RWPE2 (cell line): ENCODE data around the gene RTTN.
A peak's percentile ranks its signal among the peaks of the same experiment; 100 is the strongest.
"Not testable (repeated sequence)": the region's sequence is repeated elsewhere in the genome, so short reads cannot be mapped to it uniquely, and the experiment has no call there.

Experiments
- ATAC-seq: fragments of 200-7000 bp; cut with Tn5 transposase; 3 replicates; pipeline ENCODE4 v1.9.1; 2021; ENCODE audit warnings: low read depth
- DNase-seq: peaks from one replicate; pipeline ENCODE4 v3.0.0-alpha.2; 2020; ENCODE audit warnings: low spot score
- H3K27ac ChIP-seq: fragments of 450-650 bp; 2 replicates; pipeline ENCODE4 v1.5.1; 2017; ENCODE audit warnings: mild to moderate bottlenecking; ENCODE audit not compliant: poor library complexity, severe bottlenecking
- H3K27me3 ChIP-seq: fragments of 250-450 bp; sonication (Bioruptor Pico); 2 replicates; pipeline ENCODE4 v1.5.1; 2021; ENCODE audit warnings: mild to moderate bottlenecking, moderate library complexity; ENCODE audit not compliant: insufficient read depth, poor library complexity, severe bottlenecking
- H3K36me3 ChIP-seq: fragments of 250-450 bp; sonication (Bioruptor Pico); 2 replicates; pipeline ENCODE4 v1.5.1; 2020; ENCODE audit warnings: low read depth, mild to moderate bottlenecking, moderate library complexity
- H3K4me1 ChIP-seq: fragments of 250-450 bp; sonication (Bioruptor Pico); 2 replicates; pipeline ENCODE4 v1.5.1; 2021; ENCODE audit warnings: mild to moderate bottlenecking, moderate library complexity; ENCODE audit not compliant: insufficient read depth, poor library complexity, severe bottlenecking
- H3K4me3 ChIP-seq: fragments of 250-450 bp; sonication (Bioruptor Pico); 2 replicates; pipeline ENCODE4 v1.5.1; 2021; ENCODE audit warnings: mild to moderate bottlenecking, moderate library complexity; ENCODE audit not compliant: severe bottlenecking
- H3K9me3 ChIP-seq: fragments of 250-450 bp; sonication (Bioruptor Pico); 2 replicates; pipeline ENCODE4 v1.5.1; 2021; ENCODE audit warnings: mild to moderate bottlenecking, moderate library complexity; ENCODE audit not compliant: severe bottlenecking
- TF ChIP-seq, protein P1 (sequence below): fragments of 450-650 bp; IDR thresholded peaks from one replicate; pipeline ENCODE4 v1.5.1; 2017; ENCODE audit warnings: mild to moderate bottlenecking, moderate library complexity; ENCODE audit not compliant: poor library complexity, severe bottlenecking

The RTTN gene

DNA sequence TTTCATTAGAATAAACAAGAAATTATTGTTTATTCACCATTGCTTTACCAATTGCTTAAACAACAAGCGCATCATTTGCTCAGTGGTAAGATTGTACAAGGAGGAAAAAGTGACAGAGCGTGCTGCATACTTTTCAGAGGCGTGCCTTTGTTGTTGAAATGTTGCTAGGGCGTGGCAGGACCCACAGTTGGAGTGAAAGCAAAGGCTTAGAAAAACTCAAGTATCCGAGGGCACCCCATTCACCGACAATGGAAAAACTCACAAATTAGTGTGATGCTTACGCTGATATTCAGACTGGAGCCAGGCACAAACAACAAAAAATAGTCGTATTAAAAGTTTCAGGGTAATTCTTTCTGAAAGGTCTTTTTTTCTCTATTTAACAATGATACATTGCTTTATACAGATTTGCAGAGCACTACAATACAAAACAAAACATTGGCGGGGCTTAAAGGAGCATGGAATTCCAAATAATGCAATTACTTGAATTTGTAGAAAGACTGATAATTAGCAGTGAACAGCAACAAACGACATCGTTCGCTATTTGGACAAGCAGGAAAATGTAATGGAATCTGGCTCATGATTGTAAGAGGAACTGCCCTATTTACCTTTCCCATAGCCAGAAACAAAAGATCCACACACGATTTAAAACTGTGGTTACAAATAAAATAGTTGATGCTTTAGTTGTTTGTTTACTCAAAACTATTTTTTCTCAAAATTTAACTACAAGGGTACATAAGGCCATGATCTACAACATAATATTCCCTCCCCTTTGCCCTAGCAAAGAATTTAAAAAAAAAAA is 37.8 kb upstream of the RTTN start:
- H3K27me3 ChIP-seq, result no peaks in the 10 kb centered on the region
- no peak overlapping the region for H3K4me3 ChIP-seq
- no peaks in the 10 kb centered on the region for H3K36me3 ChIP-seq
- H3K9me3 ChIP-seq, result no peaks in the 10 kb centered on the region
- H3K4me1 ChIP-seq, result peaks cover 8% of the 10 kb centered on the region
- DNase-seq (no peak), ATAC-seq (peak; percentile 73)
- no peak overlapping the region for H3K27ac ChIP-seq
- TF ChIP-seq, protein P1, sequence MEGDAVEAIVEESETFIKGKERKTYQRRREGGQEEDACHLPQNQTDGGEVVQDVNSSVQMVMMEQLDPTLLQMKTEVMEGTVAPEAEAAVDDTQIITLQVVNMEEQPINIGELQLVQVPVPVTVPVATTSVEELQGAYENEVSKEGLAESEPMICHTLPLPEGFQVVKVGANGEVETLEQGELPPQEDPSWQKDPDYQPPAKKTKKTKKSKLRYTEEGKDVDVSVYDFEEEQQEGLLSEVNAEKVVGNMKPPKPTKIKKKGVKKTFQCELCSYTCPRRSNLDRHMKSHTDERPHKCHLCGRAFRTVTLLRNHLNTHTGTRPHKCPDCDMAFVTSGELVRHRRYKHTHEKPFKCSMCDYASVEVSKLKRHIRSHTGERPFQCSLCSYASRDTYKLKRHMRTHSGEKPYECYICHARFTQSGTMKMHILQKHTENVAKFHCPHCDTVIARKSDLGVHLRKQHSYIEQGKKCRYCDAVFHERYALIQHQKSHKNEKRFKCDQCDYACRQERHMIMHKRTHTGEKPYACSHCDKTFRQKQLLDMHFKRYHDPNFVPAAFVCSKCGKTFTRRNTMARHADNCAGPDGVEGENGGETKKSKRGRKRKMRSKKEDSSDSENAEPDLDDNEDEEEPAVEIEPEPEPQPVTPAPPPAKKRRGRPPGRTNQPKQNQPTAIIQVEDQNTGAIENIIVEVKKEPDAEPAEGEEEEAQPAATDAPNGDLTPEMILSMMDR, result no peak

DNA sequence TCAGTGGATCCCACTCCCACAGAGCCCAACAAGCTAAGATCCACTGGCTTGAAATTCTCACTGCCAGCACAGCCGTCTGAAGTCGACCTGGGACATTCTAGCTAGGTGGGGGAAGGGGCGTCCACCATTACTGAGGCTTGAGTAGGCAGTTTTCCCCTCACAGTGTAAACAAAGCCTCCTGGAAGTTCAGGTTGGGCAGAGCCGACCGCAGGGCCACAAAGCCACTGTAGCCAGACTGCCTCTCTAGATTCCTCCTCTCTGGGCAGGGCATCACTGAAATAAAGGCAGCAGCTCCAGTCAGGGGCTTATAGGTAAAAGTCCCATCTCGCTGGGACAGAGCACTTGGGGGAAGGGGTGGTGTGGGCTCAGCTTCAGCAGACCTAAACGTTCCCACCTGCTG is 31.4 kb upstream of the RTTN start:
- ATAC-seq, H3K4me1 ChIP-seq, H3K27ac ChIP-seq, H3K9me3 ChIP-seq, H3K4me3 ChIP-seq, DNase-seq, H3K36me3 ChIP-seq, H3K27me3 ChIP-seq: not testable (repeated sequence)

DNA sequence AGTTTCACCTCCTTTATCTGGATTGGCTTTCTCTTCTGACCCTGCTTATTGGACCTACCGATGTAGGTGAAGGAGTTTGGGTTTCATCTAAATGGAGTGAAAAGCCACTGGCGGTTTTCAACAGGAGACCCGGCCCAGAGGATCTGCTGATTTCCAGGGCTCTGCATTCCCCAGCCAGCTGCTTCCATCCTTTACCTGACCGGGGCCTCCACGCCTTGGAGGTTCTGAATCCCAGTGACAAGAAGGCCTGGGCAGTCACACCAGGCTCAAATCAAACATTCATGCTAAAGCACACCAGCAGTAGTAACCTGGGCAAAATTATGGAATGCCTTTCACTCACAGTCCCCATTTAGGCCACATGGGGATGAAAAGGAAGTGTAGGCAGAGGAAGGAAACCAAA is 30.0 kb upstream of the RTTN start:
- Histone ChIP-seq H3K9me3 (no peaks in the 10 kb centered on the region), H3K27me3 (no peaks in the 10 kb centered on the region), H3K27ac (no peak overlapping the region), H3K36me3 (no peaks in the 10 kb centered on the region), H3K4me3 (no peak overlapping the region), H3K4me1 (no peaks in the 10 kb centered on the region)
- ATAC-seq, result no peak
- DNase-seq, result no peak
- TF ChIP-seq, protein P1, result no peak

DNA sequence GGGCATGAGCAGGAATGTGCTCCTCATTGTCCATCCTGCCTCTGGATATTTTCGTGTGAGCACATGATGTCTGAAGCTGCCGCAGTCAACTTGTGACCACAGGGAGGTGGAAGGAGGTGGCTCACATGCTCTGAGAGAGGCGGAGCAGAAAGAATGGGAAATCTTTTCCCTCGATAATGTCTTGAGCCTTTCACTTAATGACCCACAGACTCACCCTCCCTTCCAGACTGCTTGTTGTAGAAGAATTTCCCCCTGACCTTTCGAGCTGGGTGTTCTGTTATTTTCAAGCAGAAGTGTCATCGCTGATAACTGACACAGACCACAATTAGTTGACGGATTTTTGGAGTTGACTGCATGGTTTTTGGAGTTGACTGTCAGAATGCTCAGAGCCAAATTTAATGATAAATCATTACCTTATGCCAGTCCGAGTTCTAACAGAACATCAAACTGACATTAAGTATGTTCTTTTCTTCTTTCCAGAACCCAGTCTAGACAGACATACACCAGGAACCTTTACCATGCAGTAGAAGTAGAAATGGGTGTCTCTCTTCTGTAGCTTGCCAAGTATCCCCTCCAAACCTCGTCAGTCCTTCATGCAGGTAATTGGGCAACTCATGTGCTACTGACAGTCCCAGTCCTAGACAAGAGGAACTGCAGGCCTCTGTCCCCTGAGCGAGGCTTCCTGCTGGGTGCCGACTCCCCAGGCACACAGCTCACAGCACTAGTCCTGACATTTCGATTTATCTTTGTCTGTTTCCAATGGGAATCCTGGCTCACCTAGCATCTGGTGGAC is 29.4 kb upstream of the RTTN start:
- Histone ChIP-seq H3K9me3 (no peaks in the 10 kb centered on the region), H3K4me3 (no peak overlapping the region), H3K36me3 (no peaks in the 10 kb centered on the region), H3K4me1 (no peaks in the 10 kb centered on the region), H3K27me3 (no peaks in the 10 kb centered on the region), H3K27ac (no peak overlapping the region)
- TF ChIP-seq, protein P1, result no peak
- ATAC-seq (no peak), DNase-seq (no peak)

DNA sequence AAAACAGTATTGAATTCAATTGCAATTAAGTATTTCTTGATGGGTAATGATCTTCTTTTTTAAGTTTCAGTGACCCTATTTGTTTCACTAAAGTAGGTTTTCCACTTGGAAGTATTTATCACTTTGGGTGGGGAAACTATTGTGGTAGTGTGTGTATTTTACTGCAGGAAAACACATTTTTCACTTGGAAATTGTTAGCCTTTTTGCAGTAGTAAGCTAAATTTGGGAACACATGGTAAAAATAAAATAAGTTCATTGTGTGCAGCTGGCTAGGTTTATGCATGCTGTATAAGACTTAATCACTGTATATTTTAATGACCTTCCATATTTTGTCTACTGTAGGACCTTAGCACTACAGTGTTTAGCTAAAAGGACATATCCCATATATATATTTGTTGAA is 28.5 kb upstream of the RTTN start:
- Histone ChIP-seq H3K27me3 (no peaks in the 10 kb centered on the region), H3K4me3 (no peak overlapping the region), H3K9me3 (no peaks in the 10 kb centered on the region), H3K4me1 (no peaks in the 10 kb centered on the region), H3K27ac (no peak overlapping the region), H3K36me3 (no peaks in the 10 kb centered on the region)
- no peak for ATAC-seq
- DNase-seq, result no peak
- TF ChIP-seq, protein P1, result no peak
